COLO829 (cell line): ENCODE measurements around the gene CCDC18.
"Not testable (repeated sequence)": the region's sequence is repeated elsewhere in the genome, so short reads cannot be mapped to it uniquely, and the experiment has no call there.

ENCODE experiments used
- DNase-seq: peaks from one replicate; pipeline ENCODE4 v3.0.0; 2012; ENCODE audit warnings: low spot score

The CCDC18 gene

DNA sequence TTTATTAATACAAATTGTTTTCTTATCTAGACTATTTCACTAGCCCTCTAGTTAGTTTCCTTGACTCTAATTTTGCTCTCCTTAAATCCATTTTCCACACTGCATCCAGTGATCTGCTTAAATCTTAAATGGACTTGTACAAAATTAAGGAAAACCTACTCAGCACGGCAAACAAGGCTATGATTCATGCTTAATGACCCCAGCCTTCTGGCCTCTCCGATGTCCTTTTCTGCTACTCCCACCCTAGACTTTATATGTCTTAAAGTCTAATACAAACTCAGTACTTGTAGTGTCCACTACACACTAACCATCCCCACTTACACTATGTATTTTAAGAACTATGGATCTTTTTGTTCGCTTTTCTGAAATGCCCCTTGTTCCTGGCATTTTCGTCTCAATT is 2.5 kb upstream of the CCDC18 start:
- peak; percentile 4 for DNase-seq

DNA sequence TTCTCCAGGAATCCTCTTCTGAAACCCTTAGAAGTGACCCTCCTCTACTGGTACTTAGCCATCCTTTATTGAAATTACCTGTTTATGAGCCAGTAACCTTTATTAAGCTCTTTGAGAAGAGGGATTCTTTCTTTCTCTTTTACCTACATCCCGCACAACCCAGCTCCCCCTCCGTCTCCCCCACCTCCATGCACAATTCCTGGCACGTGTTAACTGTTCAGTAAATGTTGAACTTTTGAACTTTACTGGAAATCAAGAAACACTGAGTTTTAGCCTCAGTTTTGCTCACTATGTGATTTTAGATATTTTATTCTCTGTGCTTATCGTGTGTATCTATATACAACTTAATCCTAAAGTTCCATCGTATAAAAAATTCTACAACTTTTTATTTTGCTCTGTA is 2.1 kb upstream of the CCDC18 start:
- no peak for DNase-seq

DNA sequence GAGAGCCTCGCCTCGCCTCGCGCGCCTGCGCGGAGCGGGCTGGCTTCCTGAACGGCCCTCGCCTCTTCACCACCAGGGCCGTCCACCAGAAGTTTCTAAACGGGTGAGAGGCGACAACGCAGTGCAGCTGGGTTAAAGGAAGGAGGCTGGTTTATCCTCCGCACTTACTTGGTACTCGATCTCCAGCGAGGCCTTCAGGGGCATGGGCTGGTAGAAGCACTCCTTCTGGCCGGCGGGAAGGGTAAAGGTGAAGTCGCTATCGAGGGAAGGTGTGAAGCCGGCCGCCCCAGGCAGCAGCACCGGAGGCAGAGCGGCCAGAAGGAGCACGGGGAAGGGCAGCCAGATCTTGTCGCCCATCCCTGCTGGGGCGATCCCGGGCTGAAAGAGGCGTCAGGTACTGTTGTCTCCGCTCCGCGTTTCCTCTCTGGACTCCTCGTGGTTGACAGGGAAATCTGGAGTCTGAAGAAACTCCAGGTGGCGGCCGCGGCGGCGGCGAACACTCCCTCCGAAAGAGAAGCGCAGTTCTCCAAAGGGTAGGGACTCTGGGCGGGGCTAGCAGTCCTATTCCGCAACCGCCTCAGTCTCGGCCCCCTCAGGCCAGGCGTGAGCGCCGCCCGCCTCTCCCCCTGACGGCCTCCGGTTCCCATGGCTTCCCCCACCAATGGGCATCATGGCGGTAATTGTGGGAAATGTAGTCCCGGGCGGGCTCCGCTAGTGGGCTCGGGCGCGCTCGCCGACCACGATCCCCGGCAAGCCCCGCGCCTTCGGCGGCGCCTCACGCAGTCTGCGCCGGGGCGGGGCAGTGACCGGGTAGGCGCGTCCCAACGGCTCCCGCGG is 420 bp upstream of the CCDC18 start, which contains the start of gene TMED5:
Gene TMED5, minus strand, starts transcription at position 528 of the 837 bp plus-strand sequence. Its CDS starts 171 bp downstream, at position 357.
- DNase-seq: peak; percentile 61

DNA sequence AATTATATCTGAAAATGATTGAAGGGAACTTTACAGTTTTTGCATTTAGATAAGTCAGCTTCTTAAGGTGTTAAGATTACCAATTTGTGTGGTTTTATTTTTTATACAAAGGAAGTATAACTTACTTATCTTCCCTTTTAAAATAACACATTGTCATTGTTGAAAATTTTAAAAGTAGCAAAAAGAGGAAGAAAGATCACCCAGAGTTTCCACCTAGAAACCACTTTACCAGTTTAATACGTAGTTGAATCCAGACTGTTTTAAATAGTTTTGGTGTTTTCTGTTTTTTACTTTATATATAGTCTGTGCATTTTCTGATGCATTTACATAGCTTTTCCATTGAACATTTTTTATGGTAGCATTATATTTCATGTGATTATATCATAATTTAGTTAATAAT is 6.1 kb downstream of the CCDC18 start:
- DNase-seq: no peak

DNA sequence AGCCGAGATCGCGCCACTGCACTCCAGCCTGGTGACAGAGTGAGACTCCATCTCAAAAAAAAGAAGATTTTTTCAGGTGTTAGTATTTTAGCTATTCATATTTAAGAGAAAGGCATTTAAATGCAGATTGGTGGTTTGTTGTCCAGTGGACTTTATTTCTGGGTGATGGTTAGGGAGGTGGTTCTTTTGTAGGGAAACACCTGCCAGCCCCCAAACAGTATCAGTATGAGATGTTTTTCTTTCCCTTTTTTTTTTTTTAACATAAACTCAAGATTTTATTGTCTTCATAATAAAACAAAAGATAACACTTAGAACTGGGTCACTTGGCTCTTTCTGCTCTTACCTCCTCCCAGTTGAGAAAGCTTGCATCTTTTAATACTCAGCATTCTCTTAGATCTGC is 9.9 kb downstream of the CCDC18 start:
- no peak for DNase-seq

DNA sequence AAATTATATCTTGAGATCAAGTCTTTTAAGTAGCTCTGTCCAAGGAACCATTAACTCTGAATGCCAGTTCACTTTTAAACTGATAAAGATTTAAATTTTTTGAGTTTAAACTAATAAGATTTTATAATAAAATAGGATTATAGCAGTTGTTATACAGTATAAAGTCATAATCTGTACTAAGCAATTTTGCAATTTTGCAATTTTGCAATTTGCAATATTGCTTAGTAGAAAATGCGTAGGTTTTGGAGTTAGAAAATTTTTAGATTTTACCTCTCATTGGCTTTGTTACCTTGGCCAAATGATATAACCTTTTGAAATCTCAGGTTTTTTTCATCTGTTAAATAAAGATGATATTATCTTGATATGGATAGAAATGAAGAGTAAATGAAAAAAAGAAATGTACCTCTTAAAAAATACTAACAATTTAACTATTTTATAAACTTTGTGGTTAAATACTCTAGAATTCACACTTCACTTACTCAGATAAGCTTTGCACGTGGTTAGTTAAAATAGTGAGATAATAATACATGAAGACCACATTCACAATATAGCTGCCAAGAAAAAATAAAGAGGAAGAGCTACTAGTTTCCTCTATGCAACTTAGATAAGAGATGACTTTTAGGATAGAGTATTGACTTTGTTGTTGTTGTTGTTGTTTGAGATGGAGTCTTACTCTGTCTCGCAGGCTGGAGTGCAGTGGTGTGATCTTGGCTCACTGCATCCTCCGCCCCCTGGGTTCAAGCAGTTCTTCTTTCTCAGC is 13.9 kb downstream of the CCDC18 start:
- no peak for DNase-seq

DNA sequence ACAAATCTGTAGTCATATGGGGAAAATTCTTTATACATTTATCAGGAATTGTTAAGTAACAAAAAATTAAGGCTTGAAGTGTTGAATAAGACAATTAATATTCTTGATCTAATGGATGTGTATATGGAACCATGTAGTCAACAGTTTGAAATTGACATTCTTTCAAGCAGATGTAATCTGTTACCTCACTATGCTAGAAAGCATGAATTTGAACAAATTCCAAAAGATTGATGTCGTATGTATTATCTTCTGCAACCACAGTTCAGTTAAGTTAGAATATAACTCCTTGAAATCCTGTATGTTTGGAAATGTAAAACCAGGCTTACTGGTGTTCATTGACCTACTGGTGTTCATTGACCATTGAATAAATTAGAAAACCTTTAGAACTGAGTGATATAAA is 16.1 kb downstream of the CCDC18 start:
- no peak for DNase-seq

DNA sequence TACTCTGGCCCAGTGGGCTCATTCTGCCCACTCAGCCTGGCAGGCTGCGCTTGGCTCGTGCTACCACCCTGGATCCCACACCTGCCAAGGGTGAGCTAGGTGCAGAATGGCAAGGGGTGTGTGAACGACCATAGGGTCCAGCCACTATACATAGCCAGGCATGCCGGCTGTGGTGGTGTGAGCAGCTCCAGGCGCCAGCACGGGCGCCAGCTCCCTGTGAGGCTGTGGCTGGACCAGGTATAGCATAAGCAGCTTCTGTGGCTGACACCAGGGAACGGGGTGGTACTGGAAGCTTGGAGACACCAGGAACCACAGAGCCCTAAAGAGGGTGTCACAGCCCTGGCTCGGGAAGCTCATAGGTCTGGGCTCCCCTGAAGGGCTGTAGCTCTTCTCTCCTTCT is 18.6 kb downstream of the CCDC18 start:
- no peak for DNase-seq

DNA sequence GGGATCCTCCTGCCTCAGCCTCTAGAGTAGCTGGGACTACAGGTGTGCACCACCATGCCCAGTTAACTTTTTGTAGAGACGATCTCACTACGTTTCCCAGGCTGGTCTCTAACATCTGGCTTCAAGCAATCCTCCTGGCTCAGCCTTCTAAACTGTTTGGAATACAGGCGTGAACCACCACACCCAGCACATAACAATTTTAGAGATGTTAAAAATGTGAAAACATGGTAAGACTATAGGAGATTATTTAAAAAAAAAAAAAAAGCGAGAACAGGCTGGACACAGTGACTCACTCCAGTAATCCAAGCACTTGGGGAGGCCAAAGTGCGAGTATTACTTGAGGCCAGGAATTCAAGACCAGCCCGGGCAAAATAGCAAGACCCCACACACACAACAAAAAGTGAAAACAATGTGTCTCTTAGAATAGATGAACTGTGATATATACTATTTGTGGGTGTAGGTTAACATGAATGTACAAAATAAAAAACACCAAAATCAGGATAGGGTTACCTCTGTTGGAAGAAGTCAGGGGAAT is 19.6 kb downstream of the CCDC18 start:
- no peak for DNase-seq

DNA sequence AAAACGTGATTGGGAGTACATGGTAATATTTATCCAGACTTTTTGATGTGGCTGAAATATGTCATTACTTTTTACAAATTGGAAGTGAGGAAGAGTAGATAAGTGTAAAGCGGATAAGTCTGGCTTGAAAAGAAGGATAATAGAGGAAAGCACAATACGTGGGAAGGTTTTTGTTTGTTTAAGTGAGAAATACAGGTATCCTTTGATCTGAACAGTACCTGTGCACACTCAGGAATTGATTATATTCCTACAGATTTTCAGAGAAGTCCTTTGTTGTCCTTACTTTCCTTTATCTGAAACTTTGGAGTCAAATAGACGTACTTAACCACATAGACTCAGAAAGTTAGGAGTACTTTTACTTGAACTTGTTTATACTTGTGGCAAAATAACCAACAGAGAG is 20.2 kb downstream of the CCDC18 start:
- DNase-seq: no peak

DNA sequence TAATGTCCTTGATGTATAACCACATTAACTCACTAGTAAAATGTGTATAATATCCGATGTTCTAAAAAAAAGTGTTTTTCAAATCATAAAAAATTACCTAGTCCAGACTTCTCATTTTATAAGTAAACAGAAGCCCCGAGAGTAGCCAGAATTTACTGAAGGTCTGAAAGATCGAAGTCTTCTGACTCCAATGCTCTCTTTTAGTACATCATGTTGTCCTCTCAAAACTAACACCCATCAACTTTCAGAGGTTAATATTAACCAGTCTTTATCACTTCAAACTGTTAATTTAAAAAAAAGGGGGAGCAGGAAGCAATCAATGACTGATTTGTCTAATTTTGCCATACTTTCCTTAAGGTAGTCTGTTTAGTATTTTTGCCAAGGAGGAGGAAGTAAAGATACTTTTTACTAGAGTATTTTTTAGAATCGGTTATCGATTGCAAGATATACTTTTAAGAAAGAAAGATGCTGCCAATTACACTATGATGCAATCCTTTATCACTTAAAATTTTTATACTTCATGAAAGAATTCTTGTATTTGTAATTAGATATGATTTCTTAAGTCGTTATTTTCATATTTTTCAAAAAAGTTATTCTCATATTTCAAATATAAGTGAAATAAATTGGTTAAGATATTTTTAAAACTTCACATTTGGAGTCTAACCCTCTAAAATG is 25.5 kb downstream of the CCDC18 start:
- no peak for DNase-seq

DNA sequence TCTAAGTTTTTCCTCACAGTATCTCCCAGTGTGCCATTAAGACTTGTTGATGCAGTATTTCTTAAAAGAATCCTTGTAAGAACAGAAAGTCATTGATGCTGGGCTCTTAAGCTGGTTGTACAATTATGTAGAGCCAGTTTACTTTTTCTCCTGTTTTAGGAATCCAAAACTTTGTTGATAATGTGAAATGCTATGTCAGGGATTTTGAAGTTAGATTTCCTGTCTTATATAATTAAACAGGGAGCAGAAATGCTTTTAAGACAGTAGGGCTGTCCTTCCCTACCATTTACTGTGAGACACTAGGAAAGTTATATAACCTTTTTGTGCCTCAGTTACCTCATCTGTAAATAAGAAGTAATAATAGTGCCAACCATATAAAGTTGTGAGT is 26.0 kb downstream of the CCDC18 start:
- no peak for DNase-seq

DNA sequence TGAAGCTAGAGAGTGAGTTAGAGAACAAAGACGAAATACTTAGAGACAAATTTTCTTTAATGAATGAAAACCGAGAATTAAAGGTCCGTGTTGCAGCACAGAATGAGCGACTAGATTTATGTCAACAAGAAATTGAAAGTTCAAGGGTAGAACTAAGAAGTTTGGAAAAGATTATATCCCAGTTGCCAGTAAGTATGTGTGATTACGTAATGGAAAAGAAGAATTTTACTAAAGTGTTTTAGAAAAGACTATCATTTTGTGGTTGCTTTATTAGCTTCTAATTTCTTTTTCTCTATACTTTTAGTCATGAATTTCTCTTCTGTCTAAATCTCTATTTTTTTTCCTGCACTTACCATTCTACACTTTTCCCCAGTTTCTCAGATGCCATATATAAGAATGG is 26.7 kb downstream of the CCDC18 start:
- no peak for DNase-seq

DNA sequence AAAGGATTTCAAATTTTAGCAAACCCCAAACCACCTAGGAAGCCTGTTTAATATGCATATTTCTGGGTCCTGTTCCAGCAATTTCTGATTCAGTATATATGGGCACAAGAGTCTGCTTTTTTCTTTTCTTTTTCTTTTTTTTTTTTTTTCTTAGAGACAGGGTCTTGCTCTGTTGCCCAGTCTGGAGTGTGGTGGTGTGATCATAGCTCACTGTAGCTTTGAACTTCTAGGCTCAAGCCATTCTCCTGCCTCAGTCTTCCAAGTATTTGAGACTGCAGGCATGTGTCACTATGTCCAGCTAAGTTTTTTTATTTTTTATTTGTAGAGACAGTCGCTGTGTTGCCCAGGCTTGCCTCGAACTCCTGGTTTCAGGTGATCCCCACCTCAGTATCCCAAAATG is 34.8 kb downstream of the CCDC18 start:
- DNase-seq: no peak

DNA sequence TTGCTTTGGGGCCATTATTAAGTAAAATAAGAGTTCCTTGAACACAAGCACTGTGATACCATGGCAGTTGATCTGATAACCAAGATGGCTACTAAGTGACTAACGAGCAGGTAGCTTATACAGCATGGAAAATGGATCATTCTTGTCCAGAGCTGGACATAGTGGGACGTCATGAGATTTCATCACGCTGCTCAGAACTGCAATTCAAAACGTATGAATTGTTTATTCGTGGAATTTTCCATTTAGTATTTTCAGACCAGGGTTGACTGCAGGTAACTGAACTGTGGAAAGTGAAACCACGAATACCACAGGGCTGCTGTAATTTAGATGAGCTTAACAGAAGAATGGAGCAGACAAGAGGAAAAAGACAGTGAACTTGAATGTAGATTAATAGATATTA is 38.9 kb downstream of the CCDC18 start:
- DNase-seq: no peak

DNA sequence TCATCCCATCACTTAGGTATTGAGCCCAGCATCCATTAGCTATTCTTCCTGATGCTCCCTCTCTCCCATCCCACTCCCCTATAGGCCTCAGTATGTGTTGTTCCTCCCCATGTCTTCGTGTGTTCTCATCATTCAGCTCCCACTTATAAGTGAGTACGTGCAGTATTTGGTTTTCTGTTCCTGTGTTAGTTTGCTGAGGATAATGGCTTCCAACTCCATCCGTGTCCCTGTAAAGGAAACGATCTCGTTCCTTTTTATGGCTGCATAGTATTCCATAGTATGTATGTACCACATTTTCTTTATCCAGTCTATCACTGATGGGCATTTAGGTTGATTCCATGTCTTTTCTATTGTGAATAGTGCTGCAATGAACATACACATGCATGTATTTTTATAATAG is 40.2 kb downstream of the CCDC18 start:
- not testable (repeated sequence) for DNase-seq

DNA sequence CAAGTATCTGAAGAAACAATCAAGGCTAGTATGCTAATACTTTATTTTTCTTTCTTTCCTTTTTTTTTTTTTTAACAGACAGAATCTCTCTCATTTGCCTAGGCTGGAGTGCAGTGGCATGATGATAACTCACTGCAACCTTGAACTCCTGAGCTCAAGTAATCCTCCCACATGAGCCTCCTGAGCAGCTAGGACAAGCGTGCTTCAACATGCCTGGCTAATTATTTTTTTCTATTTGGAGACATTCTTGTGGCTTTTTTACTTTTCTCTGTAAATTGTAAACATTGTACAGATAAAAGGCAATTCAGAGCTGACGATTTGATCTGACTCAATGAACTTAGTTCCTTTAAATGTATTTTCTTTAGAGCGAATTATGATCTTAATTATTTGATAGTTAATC is 41.4 kb downstream of the CCDC18 start:
- no peak for DNase-seq

DNA sequence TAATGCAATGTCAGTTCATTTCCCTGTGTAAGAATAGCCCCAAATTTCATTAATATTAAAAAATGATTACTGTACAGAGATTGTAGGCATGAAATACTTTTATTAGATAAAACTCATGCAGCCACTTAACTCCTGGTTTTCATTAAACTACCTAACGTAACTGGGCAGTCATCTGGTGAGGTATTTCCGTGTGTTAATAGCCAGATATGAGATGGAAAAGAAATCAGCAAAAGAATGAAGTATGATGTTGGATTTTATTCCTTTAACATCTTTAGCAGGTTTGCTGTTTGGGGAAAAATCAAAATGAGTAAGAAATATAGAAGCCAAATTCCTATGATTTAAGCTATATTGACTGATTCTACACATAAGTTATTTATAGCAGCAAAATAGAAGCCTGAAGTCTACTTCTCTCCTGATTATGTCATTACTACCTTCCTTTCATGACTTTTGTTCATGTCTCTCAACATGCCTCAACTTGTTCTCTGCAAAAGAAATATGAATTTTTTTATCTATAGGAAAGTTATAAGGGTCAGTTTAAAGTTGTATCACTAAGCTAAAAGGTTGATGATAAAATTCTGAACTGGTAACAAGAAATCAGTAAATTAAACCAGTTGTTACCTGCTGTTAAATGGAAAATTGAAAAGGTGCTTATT is 42.6 kb downstream of the CCDC18 start:
- no peak for DNase-seq

DNA sequence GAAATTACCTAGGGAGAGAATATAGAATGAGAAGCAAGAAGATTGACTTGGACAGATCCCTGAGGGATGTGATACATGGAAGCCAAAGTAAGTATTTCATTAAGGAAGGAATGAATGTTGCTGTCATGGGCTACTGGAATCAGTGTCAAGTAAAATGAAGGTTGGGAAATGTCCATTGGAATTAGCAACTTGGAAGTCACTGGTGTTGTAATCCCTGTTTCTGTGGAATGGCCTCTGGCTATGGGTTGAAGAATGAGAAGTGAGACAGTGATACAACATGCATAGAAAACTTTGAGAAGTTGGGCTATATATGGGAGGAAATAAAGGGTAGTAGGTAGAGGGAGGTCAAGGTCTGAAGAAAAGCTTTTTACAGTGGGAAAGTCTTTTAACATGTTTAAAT is 54.7 kb downstream of the CCDC18 start:
- DNase-seq: no peak

DNA sequence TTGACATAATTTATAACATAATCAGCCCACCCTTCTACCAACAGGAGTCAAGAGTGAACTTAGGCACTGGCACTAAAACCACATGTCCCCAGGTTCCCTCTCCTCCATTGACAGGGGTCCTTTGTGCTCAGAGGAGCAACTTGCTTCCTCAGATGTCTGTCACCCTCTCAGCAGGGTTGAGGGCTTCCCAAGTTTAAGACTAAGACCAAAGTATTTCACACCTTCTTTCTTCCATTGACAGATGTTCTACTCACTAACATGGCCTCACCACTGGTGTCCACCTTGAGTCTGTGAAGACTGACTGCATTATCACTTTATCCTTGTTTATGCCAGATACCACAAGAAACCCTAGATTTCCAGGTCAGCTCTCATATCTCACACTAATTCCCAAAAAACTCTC is 56.5 kb downstream of the CCDC18 start:
- no peak for DNase-seq

DNA sequence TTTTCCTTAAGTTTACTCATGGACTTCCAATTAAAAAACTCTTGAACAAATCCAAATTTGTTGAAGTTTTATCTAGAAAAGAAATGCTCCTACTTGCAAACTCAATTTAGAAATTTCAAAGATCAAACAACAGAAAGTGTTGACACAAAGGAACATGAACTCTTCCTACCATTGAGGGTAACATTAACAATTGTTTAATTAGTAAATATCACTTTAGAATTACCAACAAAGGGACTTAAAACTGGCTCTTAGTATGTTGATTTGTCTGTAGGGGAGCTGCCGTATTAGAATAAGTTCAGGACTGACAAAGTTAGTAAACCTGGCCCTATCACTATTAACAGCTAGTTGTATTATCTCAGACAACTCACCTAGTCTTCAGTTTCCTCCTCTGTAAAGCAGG is 57.9 kb downstream of the CCDC18 start:
- no peak for DNase-seq

DNA sequence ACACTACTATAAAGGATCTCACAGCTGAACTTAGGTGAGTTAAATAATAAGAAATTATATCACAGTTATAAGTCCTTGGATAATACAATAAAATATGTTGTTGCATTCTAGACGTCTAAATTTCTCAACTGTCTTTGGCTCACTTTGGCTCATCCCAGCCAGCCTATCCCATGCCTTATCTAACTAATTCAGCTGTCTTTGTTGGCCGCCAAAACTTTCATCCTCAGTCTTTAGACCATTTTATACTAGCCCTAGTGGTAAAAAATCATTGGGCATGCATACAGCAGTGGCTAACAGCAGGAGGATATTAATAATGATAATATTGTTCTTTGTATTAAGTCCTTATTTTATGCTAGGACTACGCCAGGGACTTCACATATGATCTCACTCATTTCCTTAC is 59.3 kb downstream of the CCDC18 start:
- no peak for DNase-seq
